Lower leg skin (tissue), 4 donors: ENCODE data around the gene ADRB2. TPM values are rescaled to one million over a fixed set of nuclear protein-coding genes. Genes with fewer than 3 reads are reported as not detected.

Experiments used
- DNase-seq, 2 donors: peaks; one replicate each; pipeline ENCODE4 v3.0.0-alpha.2; 2019; ENCODE audit warnings: low spot score in 2 of 2
- H3K4me3 ChIP-seq: fragments of 200-600 bp; sonication (generic); 2 replicates; pipeline ENCODE4 v1.5.1; 2017; ENCODE audit warnings: mild to moderate bottlenecking, low read depth; ENCODE audit not compliant: poor library complexity, severe bottlenecking
- POLR2A ChIP-seq, 2 donors: fragments of 450-650 bp; IDR thresholded peaks; one replicate each; pipeline ENCODE4 v1.6.1; 2016 to 2017; ENCODE audit warnings: antibody characterized with exemption in 2 of 2, mild to moderate bottlenecking in 1 of 2, moderate library complexity in 1 of 2
- WGBS, 2 donors: methylation state at CpG; one replicate each; pipeline ENCODE4 v1.1.5; 2018; 5-methylcytosine and 5-hydroxymethylcytosine counted together
- intact Hi-C: fragments of 100-400 bp; cut with DNase I; formaldehyde crosslinking; loops from one replicate; pipeline ENCODE4 v1.15.0; 2023; ENCODE audit warnings: low total_unique reads
- total RNA-seq, 4 donors: library from RNA; depleted of rRNA; stranded (reverse); fragments of >200 nt; gene quantifications; one replicate each; pipeline ENCODE4 v1.1.0, GENCODE V29; 2016
- TF ChIP-seq, protein P1 (sequence below), 3 donors: fragments of 450-650 bp; IDR thresholded peaks; one replicate each; pipeline ENCODE4 v1.5.1; 2016; ENCODE audit warnings: antibody characterized with exemption in 3 of 3, mild to moderate bottlenecking in 3 of 3, moderate library complexity in 2 of 3

The ADRB2 gene
- total RNA-seq, 4 donors from 2014 or later = 31.4 to 90.3 (median 42.9) TPM

DNA sequence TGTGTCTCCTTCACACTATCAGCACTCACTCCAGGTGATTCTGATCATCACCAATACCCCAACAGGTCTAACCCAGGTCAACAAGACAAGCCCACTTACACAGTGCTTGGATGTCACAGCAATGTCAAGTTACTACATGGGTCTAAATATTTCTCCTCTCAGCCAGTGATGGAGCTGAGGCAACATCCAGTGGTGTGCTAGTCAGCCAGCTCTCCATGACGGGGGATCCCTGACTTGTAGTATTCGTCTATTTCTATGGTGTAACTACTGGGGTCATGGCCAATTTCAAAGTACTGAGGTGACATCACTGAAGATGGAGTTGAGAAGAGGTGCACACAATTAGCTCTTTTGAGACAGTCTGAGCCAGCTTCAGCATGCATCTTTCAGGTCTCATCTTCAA lies 31.1 kb downstream of the ADRB2 start:
- DNase-seq = no peak
- no peak for TF ChIP-seq POLR2A (IDR thresholded peaks at IDR 0.05)
- TF ChIP-seq, protein P1, sequence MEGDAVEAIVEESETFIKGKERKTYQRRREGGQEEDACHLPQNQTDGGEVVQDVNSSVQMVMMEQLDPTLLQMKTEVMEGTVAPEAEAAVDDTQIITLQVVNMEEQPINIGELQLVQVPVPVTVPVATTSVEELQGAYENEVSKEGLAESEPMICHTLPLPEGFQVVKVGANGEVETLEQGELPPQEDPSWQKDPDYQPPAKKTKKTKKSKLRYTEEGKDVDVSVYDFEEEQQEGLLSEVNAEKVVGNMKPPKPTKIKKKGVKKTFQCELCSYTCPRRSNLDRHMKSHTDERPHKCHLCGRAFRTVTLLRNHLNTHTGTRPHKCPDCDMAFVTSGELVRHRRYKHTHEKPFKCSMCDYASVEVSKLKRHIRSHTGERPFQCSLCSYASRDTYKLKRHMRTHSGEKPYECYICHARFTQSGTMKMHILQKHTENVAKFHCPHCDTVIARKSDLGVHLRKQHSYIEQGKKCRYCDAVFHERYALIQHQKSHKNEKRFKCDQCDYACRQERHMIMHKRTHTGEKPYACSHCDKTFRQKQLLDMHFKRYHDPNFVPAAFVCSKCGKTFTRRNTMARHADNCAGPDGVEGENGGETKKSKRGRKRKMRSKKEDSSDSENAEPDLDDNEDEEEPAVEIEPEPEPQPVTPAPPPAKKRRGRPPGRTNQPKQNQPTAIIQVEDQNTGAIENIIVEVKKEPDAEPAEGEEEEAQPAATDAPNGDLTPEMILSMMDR (IDR thresholded peaks at IDR 0.05) = no peak
- intact Hi-C loops = no loop called here
- H3K4me3 ChIP-seq = no peak overlapping the region
- 89 to 90% methylated on average over 2 of the region's 2 CpGs for WGBS, 2 donors

GRCh38 chr5:148858106-148858505 lies 31.7 kb downstream of the ADRB2 start:
- no peak for TF ChIP-seq POLR2A (IDR thresholded peaks at IDR 0.05)
- TF ChIP-seq, protein P1 (IDR thresholded peaks at IDR 0.05) = no peak
- DNase-seq = no peak
- H3K4me3 ChIP-seq = no peak overlapping the region
- intact Hi-C loops = no loop called here
- 81 to 84% methylated on average over 2 of the region's 2 CpGs for WGBS, 2 donors

- no peak overlapping the region for H3K4me3 ChIP-seq
- TF ChIP-seq POLR2A (IDR thresholded peaks at IDR 0.05) = no peak
- TF ChIP-seq, protein P1 (IDR thresholded peaks at IDR 0.05) = no peak
- intact Hi-C loops = no loop called here
- 62 to 68% methylated on average over 6 of the region's 6 CpGs for WGBS, 2 donors
- no peak for DNase-seq
Observed at GRCh38 chr5:148858547-148858946, 32.1 kb downstream of the ADRB2 start.

- WGBS, 2 donors = 70 to 72% methylated on average over 2 of the region's 2 CpGs
- DNase-seq = no peak
- TF ChIP-seq, protein P1 (IDR thresholded peaks at IDR 0.05) = no peak
- no peak for TF ChIP-seq POLR2A (IDR thresholded peaks at IDR 0.05)
- intact Hi-C loops = no loop called here
- no peak overlapping the region for H3K4me3 ChIP-seq
Observed at GRCh38 chr5:148859703-148860102, 33.3 kb downstream of the ADRB2 start.

GRCh38 chr5:148860599-148860998 lies 34.2 kb downstream of the ADRB2 start:
- TF ChIP-seq POLR2A (IDR thresholded peaks at IDR 0.05) = no peak
- TF ChIP-seq, protein P1 (IDR thresholded peaks at IDR 0.05) = no peak
- WGBS, 2 donors = 45 to 56% methylated on average over 5 of the region's 5 CpGs
- no peak for DNase-seq
- no peak overlapping the region for H3K4me3 ChIP-seq
- intact Hi-C loops = no loop called here

DNA sequence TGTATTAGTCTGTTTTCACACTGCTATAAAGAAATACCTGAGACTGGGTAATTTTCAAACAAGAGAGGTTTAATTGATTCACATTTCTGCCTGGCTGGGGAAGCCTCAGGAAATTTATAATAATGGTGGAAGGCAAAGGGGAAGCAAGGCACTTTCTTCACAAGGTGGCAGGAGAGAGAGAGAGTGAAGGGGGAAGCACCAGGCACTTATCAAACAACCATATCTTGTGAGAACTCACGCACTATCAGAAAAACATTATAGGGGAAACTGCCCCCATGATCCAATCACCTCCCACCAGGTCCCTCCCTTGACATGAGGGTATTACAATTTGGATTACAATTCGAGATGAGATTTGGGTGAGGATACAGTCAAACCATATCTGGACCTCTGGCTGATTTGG lies 34.7 kb downstream of the ADRB2 start:
- H3K4me3 ChIP-seq = no peak overlapping the region
- intact Hi-C loops = no loop called here
- 59 to 66% methylated on average over 2 of the region's 2 CpGs for WGBS, 2 donors
- no peak for TF ChIP-seq POLR2A (IDR thresholded peaks at IDR 0.05)
- TF ChIP-seq, protein P1 (IDR thresholded peaks at IDR 0.05) = no peak
- no peak for DNase-seq
